H1 (cell line): ENCODE results near the gene IL16. TPM values are rescaled to one million over a fixed set of nuclear protein-coding genes. Genes with fewer than 3 reads are reported as not detected.

Experiments used
- CTCF ChIA-PET: fragments of 300-600 bp; sonication (Branson Sonifier 250); formaldehyde crosslinking; loops from one replicate; lab custom pipeline; 2021; ENCODE audit not compliant: partially characterized antibody; lab: Charles Lee
- POLR2A ChIA-PET: fragments of 300-600 bp; sonication (Branson Sonifier 250); formaldehyde crosslinking; loops from one replicate; lab custom pipeline; 2021; ENCODE audit warnings: inconsistent platforms; ENCODE audit not compliant: partially characterized antibody; lab: Charles Lee
- DNase-seq, 2 experiments: peaks; one replicate each; pipeline versions ENCODE4 v3.0.0 to v3.0.0-alpha.2; 2010 to 2022; ENCODE audit warnings: low spot score in 2 of 2, low read depth in 1 of 2, mixed read lengths in 1 of 2
- FAIRE-seq: peaks from 2 replicates; lab custom pipeline; 2011; peaks lifted over from hg19 to GRCh38; lab: Jason Lieb, UNC
- H2AFZ ChIP-seq: 2 replicates; pipeline ENCODE4 v1.8.1; 2012; ENCODE audit warnings: low read length, inconsistent platforms
- H2AK5ac ChIP-seq: 2 replicates; pipeline ENCODE4 v1.6.1; 2013; ENCODE audit warnings: low read depth, low read length
- H2BK120ac ChIP-seq: replicated peaks from 2 replicates; pipeline ENCODE3; 2013; ENCODE audit warnings: low read depth, low read length, inconsistent platforms
- H2BK12ac ChIP-seq: 2 replicates; pipeline ENCODE4 v1.6.1; 2013; ENCODE audit warnings: low read depth, low read length
- H2BK15ac ChIP-seq: 2 replicates; pipeline ENCODE4 v1.6.1; 2013; ENCODE audit warnings: low read length
- H2BK20ac ChIP-seq: 2 replicates; pipeline ENCODE4 v1.6.1; 2013; ENCODE audit warnings: low read length
- H2BK5ac ChIP-seq: 2 replicates; pipeline ENCODE4 v1.6.1; 2013; ENCODE audit warnings: low read depth, low read length
- H3K14ac ChIP-seq: 2 replicates; pipeline ENCODE4 v1.6.1; 2013; ENCODE audit warnings: inconsistent platforms; ENCODE audit not compliant: insufficient read length
- H3K18ac ChIP-seq: 2 replicates; pipeline ENCODE4 v1.6.1; 2013; ENCODE audit warnings: low read length; ENCODE audit errors: extremely low read depth
- H3K23ac ChIP-seq: 2 replicates; pipeline ENCODE4 v1.6.1; 2013; ENCODE audit warnings: inconsistent platforms; ENCODE audit not compliant: insufficient read length
- H3K23me2 ChIP-seq: 2 replicates; pipeline ENCODE4 v1.6.1; 2013; ENCODE audit warnings: low read depth, low read length
- H3K27ac ChIP-seq: 2 replicates; pipeline ENCODE4 v1.6.1; 2011; ENCODE audit warnings: low read depth, low read length, inconsistent platforms
- H3K27me3 ChIP-seq, 4 experiments: replicated peaks in 1 of 4; 1 replicate in 1 of 4; 2 replicates in 3 of 4; pipeline versions ENCODE4 v1.6.1 to v1.8.1; 2011 to 2013; ENCODE audit warnings: low read length in 3 of 4, mild to moderate bottlenecking in 3 of 4, inconsistent platforms in 2 of 4, mixed read lengths in 2 of 4, moderate library complexity in 1 of 4; ENCODE audit not compliant: control insufficient read depth in 3 of 4, insufficient read depth in 3 of 4; ENCODE audit errors: extremely low read depth in 1 of 4
- H3K36me3 ChIP-seq, 4 experiments: 2 replicates each; pipeline versions ENCODE4 v1.6.1 to v1.8.1; 2011 to 2013; ENCODE audit warnings: mild to moderate bottlenecking in 4 of 4, low read length in 3 of 4, moderate library complexity in 2 of 4, control low read depth in 1 of 4, inconsistent platforms in 1 of 4; ENCODE audit not compliant: insufficient read depth in 4 of 4, control insufficient read depth in 2 of 4
- H3K4ac ChIP-seq: replicated peaks from 2 replicates; pipeline ENCODE3; 2013; ENCODE audit warnings: low read length, low read depth, mixed read lengths, inconsistent platforms; ENCODE audit not compliant: insufficient read length
- H3K4me1 ChIP-seq, 4 experiments: replicated peaks in 1 of 4; 1 replicate in 1 of 4; 2 replicates in 3 of 4; pipeline versions ENCODE4 v1.6.1 to v1.8.1; 2011 to 2013; ENCODE audit warnings: low read length in 3 of 4, inconsistent platforms in 2 of 4, mixed read lengths in 1 of 4; ENCODE audit not compliant: insufficient read depth in 4 of 4, control insufficient read depth in 3 of 4
- H3K4me2 ChIP-seq, 2 experiments: 2 replicates each; pipeline versions ENCODE4 v1.6.1 to v1.8.1; 2011 to 2013; ENCODE audit warnings: low read depth in 2 of 2, low read length in 2 of 2, control low read depth in 1 of 2, inconsistent platforms in 1 of 2, mild to moderate bottlenecking in 1 of 2; ENCODE audit not compliant: insufficient read depth in 1 of 2
- H3K4me3 ChIP-seq, 4 experiments: fragments of 200-600, 300-600 bp in 1 of 4; sonication (generic), shearing (Covaris generic), sonication (Bioruptor Twin) in 1 of 4; 2 replicates each; pipeline versions ENCODE4 v1.5.1 to v1.8.1; 2011 to 2016; ENCODE audit warnings: low read length in 4 of 4, low read depth in 3 of 4, control low read depth in 2 of 4, inconsistent platforms in 2 of 4, mild to moderate bottlenecking in 2 of 4, mixed read lengths in 1 of 4, moderate library complexity in 1 of 4; ENCODE audit not compliant: insufficient read depth in 2 of 4; ENCODE audit errors: extremely low read depth in 1 of 4
- H3K56ac ChIP-seq: replicated peaks from 2 replicates; pipeline ENCODE3; 2013; ENCODE audit warnings: low read depth, mild to moderate bottlenecking, mixed read lengths, low read length, inconsistent platforms; ENCODE audit not compliant: insufficient read length
- H3K79me1 ChIP-seq: 2 replicates; pipeline ENCODE4 v1.6.1; 2013; ENCODE audit warnings: low read depth, low read length, control low read depth
- H3K79me2 ChIP-seq, 2 experiments: 2 replicates each; pipeline versions ENCODE4 v1.6.1 to v1.8.1; 2012 to 2013; ENCODE audit warnings: low read length in 2 of 2, mild to moderate bottlenecking in 2 of 2, inconsistent platforms in 1 of 2; ENCODE audit not compliant: insufficient read depth in 2 of 2, control insufficient read depth in 1 of 2
- H3K9ac ChIP-seq, 4 experiments: replicated peaks in 1 of 4; 1 replicate in 1 of 4; 2 replicates in 3 of 4; pipeline versions ENCODE4 v1.6.1 to v1.8.1; 2011 to 2013; ENCODE audit warnings: low read depth in 3 of 4, low read length in 3 of 4, control low read depth in 2 of 4, mild to moderate bottlenecking in 2 of 4, moderate library complexity in 2 of 4, inconsistent platforms in 1 of 4; ENCODE audit errors: extremely low read depth in 1 of 4
- H3K9me3 ChIP-seq, 2 experiments: 2 replicates each; pipeline versions ENCODE4 v1.6.1 to v1.8.1; 2012 to 2013; ENCODE audit warnings: mild to moderate bottlenecking in 2 of 2, moderate library complexity in 2 of 2, control low read depth in 1 of 2, inconsistent platforms in 1 of 2, low read depth in 1 of 2, low read length in 1 of 2, mixed read lengths in 1 of 2; ENCODE audit not compliant: insufficient read depth in 2 of 2
- H4K20me1 ChIP-seq, 2 experiments: replicated peaks in 1 of 2; 2 replicates each; pipeline versions ENCODE3 to v1.8.1; 2011 to 2013; ENCODE audit warnings: inconsistent platforms in 2 of 2, low read length in 2 of 2, mild to moderate bottlenecking in 1 of 2; ENCODE audit not compliant: insufficient read depth in 2 of 2, control insufficient read depth in 1 of 2
- H4K5ac ChIP-seq: 2 replicates; pipeline ENCODE4 v1.6.1; 2013; ENCODE audit warnings: low read length, low read depth, mixed read lengths, inconsistent platforms; ENCODE audit not compliant: insufficient read length
- H4K8ac ChIP-seq: 2 replicates; pipeline ENCODE4 v1.8.0; 2013; ENCODE audit warnings: mild to moderate bottlenecking, moderate library complexity, low read length, inconsistent platforms; ENCODE audit not compliant: insufficient read depth; ENCODE audit errors: extremely low read depth
- H4K91ac ChIP-seq: replicated peaks from 2 replicates; pipeline ENCODE3; 2013; ENCODE audit warnings: low read length, mixed read lengths, inconsistent platforms; ENCODE audit not compliant: insufficient read length
- BACH1 ChIP-seq: IDR thresholded peaks from 2 replicates; pipeline ENCODE4 v1.6.1; 2012; ENCODE audit warnings: low read length, improper control_type of control experiment
- EZH2 ChIP-seq: fragments of 200-600 bp; sonication (generic); IDR thresholded peaks from 2 replicates; pipeline ENCODE4 v1.7.1; 2012; ENCODE audit warnings: low read depth, mild to moderate bottlenecking, moderate library complexity, low read length, inconsistent platforms; ENCODE audit not compliant: severe bottlenecking
- SIX5 ChIP-seq: IDR thresholded peaks from 2 replicates; pipeline ENCODE4 v1.6.1; 2011; ENCODE audit warnings: mild to moderate bottlenecking, low read depth, low read length
- ZNF274 ChIP-seq: IDR thresholded peaks from 2 replicates; pipeline ENCODE4 v1.7.0; 2012; ENCODE audit warnings: low read length, borderline replicate concordance; ENCODE audit errors: extremely low read depth
- WGBS, 2 experiments: shearing (Covaris generic) in 1 of 2; methylation state at CpG; one replicate each; pipeline versions ENCODE4 v1.1.6 to v1.1.7; 2013 to 2015; ENCODE audit warnings: low lambda C conversion rate in 2 of 2, mixed read lengths in 2 of 2, inconsistent platforms in 1 of 2, low coverage in 1 of 2, missing lambda C conversion rate in 1 of 2; ENCODE audit not compliant: insufficient replicate concordance in 2 of 2, insufficient coverage in 1 of 2, insufficient read length in 1 of 2; ENCODE audit errors: extremely low coverage in 1 of 2, missing lambda C conversion rate in 1 of 2; 5-methylcytosine and 5-hydroxymethylcytosine counted together
- polyA plus RNA-seq, 7 experiments: library from polyadenylated mRNA; depleted of rRNA in 3 of 7; stranded (reverse) in 5 of 7; unstranded in 2 of 7; fragments of >200 nt in 5 of 7; fragments of 200-250 nt in 2 of 7; gene quantifications; 1 replicate in 5 of 7; 2 replicates in 1 of 7; 4 replicates in 1 of 7; pipeline versions ENCODE4 v1.2.1 to v1.2.3, GENCODE V29; 2011 to 2013; ENCODE audit warnings: missing spikeins in 2 of 7, mixed read lengths in 2 of 7
- total RNA-seq: library from RNA; stranded (reverse); fragmentation: NEBNext Ultra II Directional; extraction: Animal tissue kit (Norgen Biotek cat#: 25700); gene quantifications from 2 replicates; pipeline ENCODE4 v1.2.1, GENCODE V29; 2021
- TF ChIP-seq, protein P1 (sequence below): IDR thresholded peaks from 2 replicates; pipeline ENCODE4 v1.6.1; 2011; ENCODE audit warnings: low read depth, mild to moderate bottlenecking, low read length; ENCODE audit not compliant: insufficient read depth

Gene IL16
- total and polyA plus RNA-seq, 2 of the 8 experiments (the other 6 are each of a cell fraction or from before 2014, with no cell fraction given), result 0.03 to 0.09 TPM

DNA sequence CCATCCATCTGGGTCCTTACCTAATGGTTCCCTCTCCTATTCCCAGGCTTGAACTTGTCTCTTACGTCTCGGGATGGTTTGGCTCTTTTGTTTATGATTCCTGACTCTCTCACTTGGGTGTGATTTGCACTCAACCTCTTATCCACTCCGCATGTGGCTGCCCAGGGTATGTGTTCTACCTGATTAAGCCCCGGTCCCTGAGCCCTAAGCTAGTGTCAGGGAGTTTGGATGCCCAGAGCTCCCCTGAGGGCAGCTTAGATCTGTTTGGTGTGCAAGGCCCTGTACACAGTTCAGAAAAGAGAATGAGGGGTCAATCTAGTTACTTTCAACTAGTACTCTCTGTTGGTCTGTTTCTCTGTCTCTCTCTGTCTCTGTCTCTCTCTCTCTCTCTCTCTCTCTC lies 143.2 kb downstream of the IL16 start:
- Histone ChIP-seq H2BK12ac (no peak overlapping the region), H3K14ac (no peak overlapping the region), H2BK20ac (no peak overlapping the region), H3K23me2 (no peaks in the 10 kb centered on the region), H2BK120ac (no peak overlapping the region), H2AFZ (no peak overlapping the region), H3K79me2 (no peaks in the 10 kb centered on the region), H3K56ac (no peak overlapping the region), H4K8ac (no peak overlapping the region), H2BK5ac (no peak overlapping the region), H4K91ac (no peak overlapping the region), H3K4me2 (no peak overlapping the region), H3K27me3 (no peaks in the 10 kb centered on the region), H3K23ac (no peak overlapping the region), H3K27ac (no peak overlapping the region), H3K4ac (no peak overlapping the region), H4K5ac (no peak overlapping the region), H2AK5ac (no peak overlapping the region), H4K20me1 (no peaks in the 10 kb centered on the region), H3K4me1 (no peaks in the 10 kb centered on the region), H3K79me1 (no peaks in the 10 kb centered on the region), H3K36me3 (no peaks in the 10 kb centered on the region), H2BK15ac (no peak overlapping the region), H3K4me3 (no peak overlapping the region), H3K9ac (no peak overlapping the region), H3K18ac (no peak overlapping the region), H3K9me3 (no peaks in the 10 kb centered on the region)
- FAIRE-seq, result no peak
- TF ChIP-seq ZNF274, result no peak
- TF ChIP-seq BACH1, result no peak
- TF ChIP-seq, protein P1, sequence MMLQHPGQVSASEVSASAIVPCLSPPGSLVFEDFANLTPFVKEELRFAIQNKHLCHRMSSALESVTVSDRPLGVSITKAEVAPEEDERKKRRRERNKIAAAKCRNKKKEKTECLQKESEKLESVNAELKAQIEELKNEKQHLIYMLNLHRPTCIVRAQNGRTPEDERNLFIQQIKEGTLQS, result no peak
- no peak for TF ChIP-seq EZH2
- no peak for TF ChIP-seq SIX5
- CTCF ChIA-PET, result interaction anchor here (1.1 to 1.6 kb wide), 2 partner anchors 17 to 70 kb away, joined by 5 to 8 read pairs; no protein-coding TSS in a partner anchor
- DNase-seq, result no peak
- POLR2A ChIA-PET, result no interaction called here
- WGBS, 2 experiments, result 75% methylated on average over 4 of the region's 4 CpGs; no CpG with 5 or more reads in 1 of the 2 experiments
